Muscle layer of colon (tissue), 2 donors: Measurements from ENCODE around the gene GLS2.

Experiments
- H3K27ac ChIP-seq: one replicate; pipeline ENCODE4 v1.7.0; 2013; ENCODE audit warnings: low read depth, mild to moderate bottlenecking, low read length, moderate library complexity
- H3K27me3 ChIP-seq, 2 donors: one replicate each; pipeline ENCODE4 v1.7.0; 2013; ENCODE audit warnings: low read length in 2 of 2, mild to moderate bottlenecking in 2 of 2; ENCODE audit not compliant: insufficient read depth in 2 of 2, control insufficient read depth in 1 of 2
- H3K36me3 ChIP-seq: one replicate; pipeline ENCODE4 v1.7.0; 2013; ENCODE audit warnings: mild to moderate bottlenecking, low read length; ENCODE audit not compliant: insufficient read depth
- H3K4me1 ChIP-seq: one replicate; pipeline ENCODE4 v1.7.0; 2013; ENCODE audit warnings: mild to moderate bottlenecking, low read length; ENCODE audit not compliant: insufficient read depth
- H3K4me3 ChIP-seq, 2 donors: one replicate each; pipeline ENCODE4 v1.7.0; 2013; ENCODE audit warnings: low read length in 2 of 2, low read depth in 1 of 2, mild to moderate bottlenecking in 1 of 2, moderate library complexity in 1 of 2
- H3K9ac ChIP-seq: one replicate; pipeline ENCODE4 v1.7.0; 2013; ENCODE audit warnings: low read length
- H3K9me3 ChIP-seq: one replicate; pipeline ENCODE4 v1.7.0; 2013; ENCODE audit warnings: mild to moderate bottlenecking, low read length
- donor health status: abdominal sarcoma.
- donor health status: Adenocarcinoma of cecum.

The GLS2 gene

DNA sequence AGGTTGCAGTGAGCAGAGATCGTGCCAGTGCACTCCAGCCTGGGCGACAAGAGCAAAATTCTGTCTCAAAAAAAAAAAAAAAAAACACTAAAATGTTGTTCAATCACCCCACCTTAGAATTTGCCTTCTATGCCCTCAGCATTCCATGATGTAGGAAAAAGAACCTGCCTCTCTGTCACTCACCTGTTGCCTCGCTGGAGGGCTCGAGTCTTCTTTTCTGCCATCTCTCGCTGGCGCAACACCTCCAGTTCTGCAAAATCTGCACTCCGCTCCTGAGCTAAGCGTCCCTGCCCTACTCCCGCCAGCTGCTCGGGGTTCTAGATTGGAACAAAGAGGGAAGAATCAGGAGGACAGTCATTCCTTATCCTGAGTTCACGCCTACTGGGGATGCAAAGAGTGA lies 56.7 kb downstream of the GLS2 start:
- H3K27ac ChIP-seq: no peak overlapping the region
- H3K9me3 ChIP-seq: no peaks in the 10 kb centered on the region
- H3K36me3 ChIP-seq: no peaks in the 10 kb centered on the region
- H3K4me1 ChIP-seq: no peaks in the 10 kb centered on the region
- H3K9ac ChIP-seq: no peak overlapping the region
- no peaks in the 10 kb centered on the region for H3K27me3 ChIP-seq
- no peak overlapping the region for H3K4me3 ChIP-seq

GRCh38 chr12:56425940-56426438 lies 62.0 kb downstream of the GLS2 start:
- Histone ChIP-seq H3K27me3 (no peaks in the 10 kb centered on the region), H3K4me1 (no peaks in the 10 kb centered on the region), H3K9ac (no peak overlapping the region), H3K9me3 (no peaks in the 10 kb centered on the region), H3K36me3 (peaks cover 5% of the 10 kb centered on the region), H3K4me3 (no peak overlapping the region), H3K27ac (no peak overlapping the region)

- Histone ChIP-seq H3K9ac (no peak overlapping the region), H3K27me3 (no peaks in the 10 kb centered on the region), H3K9me3 (no peaks in the 10 kb centered on the region), H3K4me1 (no peaks in the 10 kb centered on the region), H3K4me3 (no peak overlapping the region), H3K27ac (no peak overlapping the region), H3K36me3 (peaks cover 5% of the 10 kb centered on the region)
Measured at GRCh38 chr12:56425193-56425592, 62.8 kb downstream of the GLS2 start.
